ENCODE measurements around the gene GPR33.
"Not testable (repeated sequence)": the region's sequence is repeated elsewhere in the genome, so short reads cannot be mapped to it uniquely, and the experiment has no call there.

GPR33 gene

GRCh38 chr14:31487886-31488285, at the start of gene GPR33:
TSS of gene GPR33 (minus strand) at chr14:31488039. CDS start at chr14:31483965, 4,074 bp downstream.
- no peak for DNase-seq

DNA sequence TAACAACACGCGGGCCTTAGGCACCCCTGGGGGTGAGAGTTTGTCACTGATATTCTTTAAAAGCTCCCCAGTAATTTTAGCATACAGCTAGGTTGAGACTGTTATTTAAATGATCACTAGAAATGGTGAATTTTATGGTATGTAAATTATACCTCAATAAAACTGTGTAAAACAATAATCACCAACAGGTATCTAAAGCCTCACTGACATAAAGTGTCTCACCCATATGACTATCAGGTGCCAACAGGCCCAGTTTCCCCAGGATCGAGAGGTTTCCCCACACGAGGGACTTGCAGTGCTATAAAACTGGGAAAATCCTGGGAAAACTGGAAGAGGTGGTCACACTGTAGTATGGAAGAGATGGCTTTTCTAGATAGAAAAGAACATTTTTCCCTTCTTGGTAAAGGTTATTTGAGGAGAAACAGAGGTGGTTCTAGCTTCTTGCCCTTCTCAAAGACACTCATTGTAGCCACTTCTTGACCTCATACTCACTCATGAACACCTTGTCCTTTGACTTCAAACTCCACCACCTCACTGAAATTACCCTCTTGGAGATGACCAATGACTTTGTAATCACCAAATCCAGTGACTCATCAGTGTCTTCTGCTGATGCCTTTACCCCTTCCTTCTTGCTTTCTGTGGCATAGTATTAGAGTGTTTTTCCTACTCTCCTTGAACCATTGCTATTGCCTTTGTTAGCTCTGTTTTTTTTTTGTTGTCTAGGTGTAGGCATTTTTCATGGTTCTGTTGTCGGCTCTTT, 48.5 kb upstream of the GPR33 start:
- no peak for DNase-seq

- DNase-seq, result no peak
Observed at GRCh38 chr14:31530136-31530535, 42.3 kb upstream of the GPR33 start.

- DNase-seq, result no peak
Observed at GRCh38 chr14:31529053-31529452, 41.2 kb upstream of the GPR33 start.

DNA sequence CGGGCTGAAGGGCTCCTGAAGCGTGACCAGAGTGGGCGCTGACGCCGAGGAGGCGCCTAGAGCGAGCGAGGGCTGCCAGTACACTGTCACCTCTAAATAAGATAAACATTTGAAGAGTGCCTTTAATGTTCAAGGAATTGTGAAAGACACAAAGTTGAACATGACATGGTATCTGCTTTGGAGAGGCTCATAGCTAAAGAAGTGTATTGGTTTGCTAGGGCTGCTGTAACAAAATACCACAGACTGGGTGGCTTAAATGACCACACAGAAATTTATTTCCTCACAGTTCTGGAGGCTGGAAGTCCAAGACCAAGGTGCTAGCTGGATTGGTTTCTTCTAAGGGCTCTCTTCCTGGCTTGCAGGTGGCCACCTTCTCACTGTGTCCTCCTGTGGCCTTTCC, 39.7 kb upstream of the GPR33 start:
- DNase-seq, result no peak

GRCh38 chr14:31527087-31527486, 39.2 kb upstream of the GPR33 start:
- DNase-seq, result no peak

GRCh38 chr14:31510855-31511254, 23.0 kb upstream of the GPR33 start:
- no peak for DNase-seq

DNA sequence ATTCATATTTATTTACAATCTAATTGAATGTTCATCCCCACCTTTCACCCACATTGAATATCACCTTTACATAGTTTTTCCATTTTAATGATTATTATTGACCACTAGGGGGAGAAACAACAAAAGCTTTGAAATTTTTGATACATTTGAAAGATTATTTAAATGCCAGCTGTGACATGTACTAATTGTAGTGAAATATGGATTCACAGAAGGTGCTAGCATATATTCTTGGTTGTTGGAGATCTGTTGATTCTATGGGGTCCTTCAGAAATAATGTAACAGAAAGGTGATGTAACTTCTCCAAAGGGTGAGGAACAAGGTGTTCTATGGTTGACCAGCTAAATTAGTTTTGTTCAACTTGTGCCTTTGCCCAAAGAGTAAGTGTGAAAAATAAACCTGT, 22.4 kb upstream of the GPR33 start:
- no peak for DNase-seq

- DNase-seq, result no peak
Observed at GRCh38 chr14:31508135-31508534, 20.3 kb upstream of the GPR33 start.

DNA sequence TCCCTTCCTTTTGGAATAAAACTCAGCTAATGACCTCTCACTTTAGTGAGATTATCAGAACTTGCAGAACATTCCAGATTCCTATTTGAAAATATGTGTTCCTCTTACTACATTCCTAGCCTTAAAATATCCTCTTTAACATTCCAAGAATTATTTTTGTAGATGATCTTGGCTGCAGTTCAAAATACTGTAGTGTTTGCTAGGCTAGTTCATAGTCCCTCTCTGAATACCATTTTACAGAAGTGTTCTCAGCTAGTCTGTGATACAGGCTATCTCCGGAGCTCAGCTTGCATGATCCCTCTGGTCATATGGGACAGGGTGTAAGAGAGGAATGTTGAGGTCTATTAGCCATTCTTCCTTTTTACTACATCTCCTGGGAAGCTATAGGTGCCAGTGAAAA, 17.6 kb upstream of the GPR33 start:
- DNase-seq, result no peak

DNA sequence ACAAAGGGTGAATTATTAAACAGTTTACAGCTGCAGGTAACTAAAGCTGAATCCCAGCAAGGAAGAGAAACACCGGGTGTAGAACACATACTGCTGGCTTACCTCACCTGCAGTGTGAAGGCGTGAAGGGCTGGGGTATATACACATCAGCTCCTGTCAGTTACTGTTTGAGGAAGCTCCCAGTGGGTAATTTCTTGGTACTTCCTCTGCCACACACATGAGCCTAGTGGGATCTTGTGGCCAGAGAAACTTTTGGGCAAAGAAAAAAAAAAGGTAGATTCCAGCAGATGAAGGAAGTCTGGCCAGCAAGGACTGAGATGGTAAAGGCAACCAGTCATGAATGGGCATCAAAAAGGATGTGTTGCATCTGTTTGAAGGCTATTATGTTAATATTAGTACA, 14.0 kb upstream of the GPR33 start:
- no peak for DNase-seq

- DNase-seq, result no peak
Observed at GRCh38 chr14:31492759-31493498, 5.1 kb upstream of the GPR33 start.

DNA sequence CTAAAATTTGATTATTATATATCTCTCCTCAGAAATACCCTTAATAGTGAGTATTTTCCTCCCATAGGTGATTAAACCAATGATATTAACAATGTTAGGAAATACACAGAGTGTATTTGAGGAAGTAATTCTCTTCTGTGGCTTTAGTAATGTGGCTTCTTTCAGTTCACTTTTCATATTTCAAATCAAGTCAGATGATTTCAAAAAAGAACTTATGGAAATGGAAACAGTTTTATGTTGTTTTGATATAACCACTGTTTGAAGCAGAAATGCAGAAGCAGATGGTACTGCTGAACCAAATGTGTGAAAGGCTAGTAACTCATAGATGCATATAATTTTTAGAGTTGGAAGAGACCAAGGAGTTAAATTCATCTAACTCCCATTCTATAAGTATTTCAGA, 1.9 kb upstream of the GPR33 start:
- DNase-seq, result no peak

- DNase-seq, result no peak
Observed at GRCh38 chr14:31486764-31487163, 1.1 kb downstream of the GPR33 start.

- DNase-seq, result no peak
Observed at GRCh38 chr14:31484754-31485153, 3.1 kb downstream of the GPR33 start.

DNA sequence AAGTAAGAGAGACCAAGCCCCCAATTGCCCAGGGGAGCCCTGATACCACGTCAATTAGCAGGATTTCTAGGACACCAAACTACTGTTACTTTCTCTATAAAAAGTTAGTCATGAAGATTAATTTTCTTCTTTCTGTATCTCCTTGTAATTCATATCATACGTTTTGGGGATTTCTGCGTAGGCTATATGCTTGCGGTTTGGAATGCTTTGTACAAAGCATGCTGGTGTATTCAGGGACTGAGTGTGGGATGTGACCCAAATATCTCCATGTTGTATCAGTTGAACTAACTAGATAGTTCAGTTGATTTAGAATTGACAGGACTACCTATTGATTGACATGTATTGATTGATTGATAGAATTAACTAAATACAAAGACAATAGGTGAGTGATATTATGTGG, 7.7 kb downstream of the GPR33 start:
- DNase-seq, result no peak

DNA sequence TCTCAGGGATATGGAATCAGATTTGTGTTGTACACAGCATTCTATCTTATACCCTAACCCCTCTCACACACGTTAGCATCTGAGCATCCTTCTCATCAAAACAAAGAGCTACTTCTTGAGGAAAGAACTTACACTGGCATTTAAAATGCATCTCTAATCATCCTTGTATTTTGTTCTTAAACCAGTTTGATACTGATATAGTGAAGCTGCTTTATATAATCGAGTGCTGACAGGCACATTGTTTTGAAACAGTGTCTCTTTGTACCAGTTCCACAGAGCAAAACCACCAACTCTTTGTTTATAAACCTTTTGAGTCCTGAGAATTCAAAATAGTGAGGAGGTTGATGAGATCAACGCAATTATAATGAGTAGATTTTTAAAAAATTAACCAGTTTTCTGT, 8.8 kb downstream of the GPR33 start:
- no peak for DNase-seq

- no peak for DNase-seq
Observed at GRCh38 chr14:31477248-31477647, 10.6 kb downstream of the GPR33 start.

DNA sequence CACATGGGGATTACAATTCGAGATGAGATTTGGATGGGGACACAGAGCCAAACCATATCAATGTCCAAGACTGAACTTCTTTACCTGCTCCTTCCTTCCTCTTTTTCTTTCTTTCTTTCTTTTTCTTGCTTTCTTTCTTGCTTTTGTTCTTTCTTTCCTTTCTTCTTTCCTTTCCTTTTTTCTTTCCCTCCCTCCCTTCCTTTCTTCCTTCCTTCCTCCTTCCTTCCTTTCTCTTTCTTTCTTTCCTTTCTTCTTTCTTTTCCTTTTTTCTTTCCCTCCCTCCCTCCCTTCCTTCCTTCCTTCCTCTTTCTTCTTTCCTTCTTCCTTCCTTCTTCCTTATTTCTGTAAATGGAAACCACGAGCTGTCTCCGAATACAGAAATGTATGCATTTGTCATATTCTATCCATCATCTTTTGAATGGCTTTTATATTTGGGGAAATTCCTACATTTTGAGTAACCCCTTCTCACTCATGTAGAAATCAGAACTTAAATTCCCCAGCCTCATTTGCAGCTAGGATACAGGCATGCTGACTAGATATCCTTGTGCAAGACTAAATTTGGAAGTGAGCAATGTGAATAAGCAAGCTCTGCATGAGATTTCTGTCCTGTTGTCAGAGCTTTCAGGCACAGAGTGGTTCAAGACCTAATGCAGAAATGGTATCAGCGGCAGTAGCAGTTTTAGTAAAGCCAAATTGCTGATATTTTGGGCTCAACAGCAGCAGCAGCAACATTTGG, 11.5 kb downstream of the GPR33 start:
- no peak for DNase-seq

DNA sequence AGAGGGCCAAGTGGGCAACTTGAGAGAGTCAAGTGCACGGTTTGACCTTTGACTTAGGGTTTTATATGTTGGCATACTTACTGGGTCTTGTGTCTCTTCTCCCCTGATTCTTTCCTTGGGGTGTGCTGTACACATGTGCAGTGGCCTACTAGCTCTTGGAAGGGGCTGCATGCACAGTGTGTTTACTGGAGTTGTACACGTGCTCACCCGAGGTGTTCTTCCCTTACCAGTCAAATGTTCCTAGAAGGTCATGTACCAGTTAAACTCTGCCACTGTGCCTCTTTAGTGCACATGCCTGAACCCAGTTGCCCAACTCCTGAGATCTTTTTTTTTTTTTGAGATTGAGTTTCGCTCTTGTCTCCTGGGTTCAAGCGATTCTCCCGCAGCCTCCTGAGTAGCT, 21.3 kb downstream of the GPR33 start:
- no peak for DNase-seq

- DNase-seq, result no peak
Observed at GRCh38 chr14:31465111-31465510, 22.7 kb downstream of the GPR33 start.

DNA sequence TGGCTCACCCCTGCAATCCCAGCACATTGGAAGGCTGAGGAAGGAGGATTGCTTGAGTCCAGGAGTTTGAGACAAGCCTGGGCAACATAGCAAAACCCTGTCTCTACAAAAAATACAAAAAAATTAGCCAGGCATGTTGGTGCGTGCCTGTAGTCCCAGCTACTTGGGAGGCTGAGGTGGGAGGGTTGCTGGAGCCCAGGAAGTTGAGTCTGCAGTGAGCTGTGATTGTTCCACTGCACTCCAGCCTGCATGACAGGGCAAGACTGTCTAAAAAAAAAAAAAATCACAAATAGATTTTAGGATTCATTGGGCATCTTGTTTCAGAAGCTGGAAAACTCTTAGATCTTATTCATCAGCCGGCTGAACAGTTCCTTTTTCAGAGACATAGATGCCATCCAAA, 25.4 kb downstream of the GPR33 start:
- DNase-seq, result not testable (repeated sequence)

DNA sequence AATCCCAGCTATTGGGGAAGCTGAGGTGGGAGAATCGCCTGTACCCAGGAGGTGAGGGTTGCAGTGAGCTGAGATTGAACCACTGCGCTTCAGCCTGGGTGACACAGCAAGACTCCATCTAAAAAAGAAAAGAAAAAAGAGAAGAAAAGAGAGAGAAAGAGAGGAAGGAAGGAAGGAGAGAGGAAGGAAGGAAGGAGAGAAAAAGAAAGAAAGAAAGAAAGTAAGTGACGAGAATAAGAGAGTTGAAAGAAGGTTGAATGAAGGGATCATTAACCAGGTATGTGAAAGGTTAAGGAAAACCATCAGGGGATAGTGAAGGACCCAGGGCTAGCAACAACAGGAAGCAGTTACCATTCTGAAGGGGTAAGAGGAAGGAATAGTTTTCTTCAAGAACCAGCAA, 26.3 kb downstream of the GPR33 start:
- no peak for DNase-seq
